ENCODE measurements around the gene ATOH8. TPM values are rescaled to one million over a fixed set of nuclear protein-coding genes. Genes with fewer than 3 reads are reported as not detected.

The ATOH8 gene
- total and polyA plus RNA-seq, 2 donors (not counting 3 experiments of a cell fraction or from before 2014, with no cell fraction given) = 10.3 to 12.8 TPM

- DNase-seq (ENCODE audit: low read depth, low spot score) (no peak), FAIRE-seq (no peak)
- Histone ChIP-seq H3K4me1 (ENCODE audit: control insufficient read depth, extremely low read depth, insufficient read depth, low read length) (peaks cover 21% of the 10 kb centered on the region), H3K27me3 (ENCODE audit: control insufficient read depth in 2 of 2, insufficient read depth in 2 of 2, low read length in 2 of 2) (no peaks in the 10 kb centered on the region), H3K79me2 (ENCODE audit: control insufficient read depth, insufficient read depth, low read length) (no peaks in the 10 kb centered on the region), H4K20me1 (replicated peaks; ENCODE audit: control insufficient read depth, extremely low read depth, insufficient read depth, low read length) (no peaks in the 10 kb centered on the region), H3K27ac (ENCODE audit: insufficient read depth, low read depth, low read length) (no peak overlapping the region), H3K36me3 (ENCODE audit: control insufficient read depth in 2 of 2, extremely low read depth in 1 of 2, insufficient read depth in 2 of 2, low read length in 2 of 2) (no peaks in the 10 kb centered on the region), H3K9me3 (replicated peaks; ENCODE audit: control insufficient read depth, insufficient read depth, low read length) (no peaks in the 10 kb centered on the region), H3K9ac (replicated peaks; ENCODE audit: extremely low read depth, insufficient read depth, low read length) (no peak overlapping the region), H3K9me1 (replicated peaks; ENCODE audit: control insufficient read depth, extremely low read depth, insufficient read depth, low read length) (no peaks in the 10 kb centered on the region), H3K4me3 (replicated peaks in 1 of 3; ENCODE audit: insufficient read depth in 1 of 3, low read depth in 1 of 3, low read length in 3 of 3) (no peak overlapping the region), H3K4me2 (ENCODE audit: insufficient read depth, low read length) (no peak overlapping the region), H2AFZ (ENCODE audit: low read depth, low read length) (no peak overlapping the region)
- no TSS peak for BruUV-seq (replicated peaks)
- ChIA-PET POLR2A (no interaction called here), CTCF (interaction anchor here (0.8 to 2.3 kb wide), 12 partner anchors 17 to 282 kb away, joined by 3 to 126 read pairs (median 6); partner anchors contain the start of gene ATOH8)
- intact Hi-C loops (cut with micrococcal nuclease) = no loop called here
- TF ChIP-seq JUN (IDR thresholded peaks at IDR 0.05; ENCODE audit: borderline replicate concordance, insufficient read depth, insufficient read length, low read depth) = no peak
- no peak for TF ChIP-seq CTCF (IDR thresholded peaks at IDR 0.05; ENCODE audit: extremely low read depth in 1 of 2, insufficient read depth in 1 of 2, low read depth in 1 of 2, low read length in 2 of 2)
- no peak for TF ChIP-seq GATA2 (IDR thresholded peaks at IDR 0.05; ENCODE audit: insufficient read depth, insufficient read length, low read depth, low read length)
- TF ChIP-seq MYC (IDR thresholded peaks at IDR 0.05; ENCODE audit: low read depth, low read length) = no peak
- TF ChIP-seq MAX (IDR thresholded peaks at IDR 0.05; ENCODE audit: insufficient read depth, insufficient read length) = no peak
- dilution Hi-C loops (cut with MboI; ENCODE audit: extremely low pct_ligation_motif_present, low sequenced_read_pairs) = no loop called here
Measured at GRCh38 chr2:85797263-85797660, 43.5 kb downstream of the ATOH8 start.

- no peaks in the 10 kb centered on the region for H3K9me3 ChIP-seq (replicated peaks; ENCODE audit: control insufficient read depth, insufficient read depth, low read length)
- no peaks in the 10 kb centered on the region for H3K27me3 ChIP-seq (ENCODE audit: control insufficient read depth in 2 of 2, insufficient read depth in 2 of 2, low read length in 2 of 2)
- POLR2A ChIA-PET = no interaction called here
- intact Hi-C loops (cut with micrococcal nuclease) = loop anchor here (1.0 kb wide), 3 partner anchors 16 to 69 kb away; no protein-coding TSS in a partner anchor
- H3K4me3 ChIP-seq (replicated peaks in 1 of 3; ENCODE audit: insufficient read depth in 1 of 3, low read depth in 1 of 3, low read length in 3 of 3) = no peak overlapping the region
- no peak overlapping the region for H3K4me2 ChIP-seq (ENCODE audit: insufficient read depth, low read length)
- no peaks in the 10 kb centered on the region for H4K20me1 ChIP-seq (replicated peaks; ENCODE audit: control insufficient read depth, extremely low read depth, insufficient read depth, low read length)
- peak; percentile 93 for FAIRE-seq
- peak; percentile 62 to 70 for TF ChIP-seq CTCF (IDR thresholded peaks at IDR 0.05; ENCODE audit: extremely low read depth in 1 of 2, insufficient read depth in 1 of 2, low read depth in 1 of 2, low read length in 2 of 2)
- no peak for TF ChIP-seq POLR2A (IDR thresholded peaks at IDR 0.05; ENCODE audit: low read depth, low read length)
- no peaks in the 10 kb centered on the region for H3K36me3 ChIP-seq (ENCODE audit: control insufficient read depth in 2 of 2, extremely low read depth in 1 of 2, insufficient read depth in 2 of 2, low read length in 2 of 2)
- BruUV-seq (replicated peaks) = no TSS peak
- no peak overlapping the region for H3K27ac ChIP-seq (ENCODE audit: insufficient read depth, low read depth, low read length)
- peak; percentile 60 for DNase-seq (ENCODE audit: low read depth, low spot score)
- CTCF ChIA-PET = interaction anchor here (0.6 to 2.3 kb wide), 23 partner anchors 8 to 282 kb away, joined by 3 to 126 read pairs (median 8); partner anchors contain the start of gene ATOH8
- no peak overlapping the region for H3K9ac ChIP-seq (replicated peaks; ENCODE audit: extremely low read depth, insufficient read depth, low read length)
- H2AFZ ChIP-seq (ENCODE audit: low read depth, low read length) = no peak overlapping the region
- H3K9me1 ChIP-seq (replicated peaks; ENCODE audit: control insufficient read depth, extremely low read depth, insufficient read depth, low read length) = no peaks in the 10 kb centered on the region
- no peaks in the 10 kb centered on the region for H3K79me2 ChIP-seq (ENCODE audit: control insufficient read depth, insufficient read depth, low read length)
- dilution Hi-C loops (cut with MboI; ENCODE audit: extremely low pct_ligation_motif_present, low sequenced_read_pairs) = no loop called here
- H3K4me1 ChIP-seq (ENCODE audit: control insufficient read depth, extremely low read depth, insufficient read depth, low read length) = peaks cover 15% of the 10 kb centered on the region
Measured at GRCh38 chr2:85797921-85798320, 44.1 kb downstream of the ATOH8 start.

Measured in endothelial cell of umbilical vein (primary cell).